Measurements from ENCODE around the gene CCHCR1. TPM values are rescaled to one million over a fixed set of nuclear protein-coding genes. Genes with fewer than 3 reads are reported as not detected.
"Not testable (repeated sequence)": the region's sequence is repeated elsewhere in the genome, so short reads cannot be mapped to it uniquely, and the experiment has no call there.

Gene CCHCR1
- total and polyA plus RNA-seq, 2 of the 13 experiments (the other 11 are each of a cell fraction or from before 2014, with no cell fraction given): 14.6 to 28.2 TPM

DNA sequence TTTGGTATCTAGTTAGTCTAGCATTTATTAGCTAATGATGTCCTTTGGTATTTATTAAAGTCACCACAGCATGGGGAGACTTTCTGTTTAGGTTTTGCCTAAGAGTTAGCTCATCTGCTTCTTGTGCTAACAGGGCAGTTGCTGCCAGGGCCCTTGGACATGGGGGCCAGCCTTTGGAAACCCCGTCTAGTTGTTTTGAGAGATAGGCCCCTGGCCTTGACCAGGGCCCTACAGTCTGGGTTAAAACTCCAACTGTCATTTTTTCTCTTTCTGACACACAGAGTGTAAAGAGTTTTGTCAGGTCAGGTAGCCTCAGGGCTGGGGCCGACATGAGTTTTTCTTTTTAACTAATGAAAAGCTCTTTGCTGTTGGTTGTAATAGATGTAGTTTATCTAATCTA lies 25.7 kb upstream of the CCHCR1 start (continued):
- TF ChIP-seq, protein P1, sequence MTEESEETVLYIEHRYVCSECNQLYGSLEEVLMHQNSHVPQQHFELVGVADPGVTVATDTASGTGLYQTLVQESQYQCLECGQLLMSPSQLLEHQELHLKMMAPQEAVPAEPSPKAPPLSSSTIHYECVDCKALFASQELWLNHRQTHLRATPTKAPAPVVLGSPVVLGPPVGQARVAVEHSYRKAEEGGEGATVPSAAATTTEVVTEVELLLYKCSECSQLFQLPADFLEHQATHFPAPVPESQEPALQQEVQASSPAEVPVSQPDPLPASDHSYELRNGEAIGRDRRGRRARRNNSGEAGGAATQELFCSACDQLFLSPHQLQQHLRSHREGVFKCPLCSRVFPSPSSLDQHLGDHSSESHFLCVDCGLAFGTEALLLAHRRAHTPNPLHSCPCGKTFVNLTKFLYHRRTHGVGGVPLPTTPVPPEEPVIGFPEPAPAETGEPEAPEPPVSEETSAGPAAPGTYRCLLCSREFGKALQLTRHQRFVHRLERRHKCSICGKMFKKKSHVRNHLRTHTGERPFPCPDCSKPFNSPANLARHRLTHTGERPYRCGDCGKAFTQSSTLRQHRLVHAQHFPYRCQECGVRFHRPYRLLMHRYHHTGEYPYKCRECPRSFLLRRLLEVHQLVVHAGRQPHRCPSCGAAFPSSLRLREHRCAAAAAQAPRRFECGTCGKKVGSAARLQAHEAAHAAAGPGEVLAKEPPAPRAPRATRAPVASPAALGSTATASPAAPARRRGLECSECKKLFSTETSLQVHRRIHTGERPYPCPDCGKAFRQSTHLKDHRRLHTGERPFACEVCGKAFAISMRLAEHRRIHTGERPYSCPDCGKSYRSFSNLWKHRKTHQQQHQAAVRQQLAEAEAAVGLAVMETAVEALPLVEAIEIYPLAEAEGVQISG (CRISPR knock-in tag; IDR thresholded peaks at IDR 0.05): peak; percentile 33; the same call in 1 of the 2 replicates
- TF ChIP-seq, protein P2, sequence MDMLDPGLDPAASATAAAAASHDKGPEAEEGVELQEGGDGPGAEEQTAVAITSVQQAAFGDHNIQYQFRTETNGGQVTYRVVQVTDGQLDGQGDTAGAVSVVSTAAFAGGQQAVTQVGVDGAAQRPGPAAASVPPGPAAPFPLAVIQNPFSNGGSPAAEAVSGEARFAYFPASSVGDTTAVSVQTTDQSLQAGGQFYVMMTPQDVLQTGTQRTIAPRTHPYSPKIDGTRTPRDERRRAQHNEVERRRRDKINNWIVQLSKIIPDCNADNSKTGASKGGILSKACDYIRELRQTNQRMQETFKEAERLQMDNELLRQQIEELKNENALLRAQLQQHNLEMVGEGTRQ (IDR thresholded peaks at IDR 0.05; ENCODE audit: low read depth, low read length): not testable (repeated sequence)
- TF ChIP-seq, protein P2 (CRISPR knock-in tag; IDR thresholded peaks at IDR 0.05; ENCODE audit: borderline replicate concordance): 0 out of 2 replicates have a peak, but pooled peaks have one; percentile 19
- TF ChIP-seq PHF21A (CRISPR knock-in tag; IDR thresholded peaks at IDR 0.05) (peak; percentile 42; the same call in 1 of the 2 replicates), RXRB (CRISPR knock-in tag; IDR thresholded peaks at IDR 0.05; ENCODE audit: borderline replicate concordance) (peak; percentile 34; the same call in 1 of the 2 replicates), MEIS2 (CRISPR knock-in tag; IDR thresholded peaks at IDR 0.05) (peak; percentile 45; the same call in 1 of the 2 replicates), RARA (CRISPR knock-in tag; IDR thresholded peaks at IDR 0.05) (peak; percentile 45; the same call in 1 of the 2 replicates), FOXJ3 (CRISPR knock-in tag; IDR thresholded peaks at IDR 0.05; ENCODE audit: borderline replicate concordance) (peak; percentile 28; the same call in 1 of the 2 replicates)
- TF ChIP-seq, protein P3, sequence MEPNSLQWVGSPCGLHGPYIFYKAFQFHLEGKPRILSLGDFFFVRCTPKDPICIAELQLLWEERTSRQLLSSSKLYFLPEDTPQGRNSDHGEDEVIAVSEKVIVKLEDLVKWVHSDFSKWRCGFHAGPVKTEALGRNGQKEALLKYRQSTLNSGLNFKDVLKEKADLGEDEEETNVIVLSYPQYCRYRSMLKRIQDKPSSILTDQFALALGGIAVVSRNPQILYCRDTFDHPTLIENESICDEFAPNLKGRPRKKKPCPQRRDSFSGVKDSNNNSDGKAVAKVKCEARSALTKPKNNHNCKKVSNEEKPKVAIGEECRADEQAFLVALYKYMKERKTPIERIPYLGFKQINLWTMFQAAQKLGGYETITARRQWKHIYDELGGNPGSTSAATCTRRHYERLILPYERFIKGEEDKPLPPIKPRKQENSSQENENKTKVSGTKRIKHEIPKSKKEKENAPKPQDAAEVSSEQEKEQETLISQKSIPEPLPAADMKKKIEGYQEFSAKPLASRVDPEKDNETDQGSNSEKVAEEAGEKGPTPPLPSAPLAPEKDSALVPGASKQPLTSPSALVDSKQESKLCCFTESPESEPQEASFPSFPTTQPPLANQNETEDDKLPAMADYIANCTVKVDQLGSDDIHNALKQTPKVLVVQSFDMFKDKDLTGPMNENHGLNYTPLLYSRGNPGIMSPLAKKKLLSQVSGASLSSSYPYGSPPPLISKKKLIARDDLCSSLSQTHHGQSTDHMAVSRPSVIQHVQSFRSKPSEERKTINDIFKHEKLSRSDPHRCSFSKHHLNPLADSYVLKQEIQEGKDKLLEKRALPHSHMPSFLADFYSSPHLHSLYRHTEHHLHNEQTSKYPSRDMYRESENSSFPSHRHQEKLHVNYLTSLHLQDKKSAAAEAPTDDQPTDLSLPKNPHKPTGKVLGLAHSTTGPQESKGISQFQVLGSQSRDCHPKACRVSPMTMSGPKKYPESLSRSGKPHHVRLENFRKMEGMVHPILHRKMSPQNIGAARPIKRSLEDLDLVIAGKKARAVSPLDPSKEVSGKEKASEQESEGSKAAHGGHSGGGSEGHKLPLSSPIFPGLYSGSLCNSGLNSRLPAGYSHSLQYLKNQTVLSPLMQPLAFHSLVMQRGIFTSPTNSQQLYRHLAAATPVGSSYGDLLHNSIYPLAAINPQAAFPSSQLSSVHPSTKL (CRISPR knock-in tag; IDR thresholded peaks at IDR 0.05): 0 out of 2 replicates have a peak, but pooled peaks have one; percentile 20
- TF ChIP-seq, protein P4, sequence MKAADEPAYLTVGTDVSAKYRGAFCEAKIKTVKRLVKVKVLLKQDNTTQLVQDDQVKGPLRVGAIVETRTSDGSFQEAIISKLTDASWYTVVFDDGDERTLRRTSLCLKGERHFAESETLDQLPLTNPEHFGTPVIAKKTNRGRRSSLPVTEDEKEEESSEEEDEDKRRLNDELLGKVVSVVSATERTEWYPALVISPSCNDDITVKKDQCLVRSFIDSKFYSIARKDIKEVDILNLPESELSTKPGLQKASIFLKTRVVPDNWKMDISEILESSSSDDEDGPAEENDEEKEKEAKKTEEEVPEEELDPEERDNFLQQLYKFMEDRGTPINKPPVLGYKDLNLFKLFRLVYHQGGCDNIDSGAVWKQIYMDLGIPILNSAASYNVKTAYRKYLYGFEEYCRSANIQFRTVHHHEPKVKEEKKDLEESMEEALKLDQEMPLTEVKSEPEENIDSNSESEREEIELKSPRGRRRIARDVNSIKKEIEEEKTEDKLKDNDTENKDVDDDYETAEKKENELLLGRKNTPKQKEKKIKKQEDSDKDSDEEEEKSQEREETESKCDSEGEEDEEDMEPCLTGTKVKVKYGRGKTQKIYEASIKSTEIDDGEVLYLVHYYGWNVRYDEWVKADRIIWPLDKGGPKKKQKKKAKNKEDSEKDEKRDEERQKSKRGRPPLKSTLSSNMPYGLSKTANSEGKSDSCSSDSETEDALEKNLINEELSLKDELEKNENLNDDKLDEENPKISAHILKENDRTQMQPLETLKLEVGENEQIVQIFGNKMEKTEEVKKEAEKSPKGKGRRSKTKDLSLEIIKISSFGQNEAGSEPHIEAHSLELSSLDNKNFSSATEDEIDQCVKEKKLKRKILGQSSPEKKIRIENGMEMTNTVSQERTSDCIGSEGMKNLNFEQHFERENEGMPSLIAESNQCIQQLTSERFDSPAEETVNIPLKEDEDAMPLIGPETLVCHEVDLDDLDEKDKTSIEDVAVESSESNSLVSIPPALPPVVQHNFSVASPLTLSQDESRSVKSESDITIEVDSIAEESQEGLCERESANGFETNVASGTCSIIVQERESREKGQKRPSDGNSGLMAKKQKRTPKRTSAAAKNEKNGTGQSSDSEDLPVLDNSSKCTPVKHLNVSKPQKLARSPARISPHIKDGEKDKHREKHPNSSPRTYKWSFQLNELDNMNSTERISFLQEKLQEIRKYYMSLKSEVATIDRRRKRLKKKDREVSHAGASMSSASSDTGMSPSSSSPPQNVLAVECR (CRISPR knock-in tag; IDR thresholded peaks at IDR 0.05; ENCODE audit: borderline replicate concordance): peak; percentile 35; the same call in 1 of the 2 replicates
- TF ChIP-seq, protein P5, sequence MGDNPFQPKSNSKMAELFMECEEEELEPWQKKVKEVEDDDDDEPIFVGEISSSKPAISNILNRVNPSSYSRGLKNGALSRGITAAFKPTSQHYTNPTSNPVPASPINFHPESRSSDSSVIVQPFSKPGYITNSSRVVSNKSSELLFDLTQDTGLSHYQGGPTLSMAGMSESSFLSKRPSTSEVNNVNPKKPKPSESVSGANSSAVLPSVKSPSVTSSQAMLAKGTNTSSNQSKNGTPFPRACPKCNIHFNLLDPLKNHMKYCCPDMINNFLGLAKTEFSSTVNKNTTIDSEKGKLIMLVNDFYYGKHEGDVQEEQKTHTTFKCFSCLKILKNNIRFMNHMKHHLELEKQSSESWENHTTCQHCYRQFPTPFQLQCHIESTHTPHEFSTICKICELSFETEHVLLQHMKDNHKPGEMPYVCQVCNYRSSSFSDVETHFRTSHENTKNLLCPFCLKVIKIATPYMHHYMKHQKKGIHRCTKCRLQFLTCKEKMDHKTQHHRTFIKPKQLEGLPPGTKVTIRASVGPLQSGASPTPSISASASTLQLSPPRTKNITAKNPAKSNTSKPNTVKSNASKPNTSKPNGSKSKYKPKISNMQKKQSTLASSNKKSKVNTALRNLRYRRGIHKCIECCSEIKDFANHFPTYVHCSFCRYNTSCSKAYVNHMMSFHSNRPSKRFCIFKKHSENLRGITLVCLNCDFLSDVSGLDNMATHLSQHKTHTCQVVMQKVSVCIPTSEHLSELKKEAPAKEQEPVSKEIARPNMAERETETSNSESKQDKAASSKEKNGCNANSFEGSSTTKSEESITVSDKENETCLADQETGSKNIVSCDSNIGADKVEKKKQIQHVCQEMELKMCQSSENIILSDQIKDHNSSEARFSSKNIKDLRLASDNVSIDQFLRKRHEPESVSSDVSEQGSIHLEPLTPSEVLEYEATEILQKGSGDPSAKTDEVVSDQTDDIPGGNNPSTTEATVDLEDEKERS (CRISPR knock-in tag; IDR thresholded peaks at IDR 0.05): 0 out of 2 replicates have a peak, but pooled peaks have one; percentile 30

Data from HepG2 (cell line).